Stimulated activated CD8-positive, alpha-beta memory T cell treated with anti-CD3 and anti-CD28 coated beads, Interleukin-15, amount 100 ng/mL, for 1 hour (primary cell): ENCODE data around the gene SLFN5.
A peak's percentile ranks its signal among the peaks of the same experiment; 100 is the strongest.
"Not testable (repeated sequence)": the region's sequence is repeated elsewhere in the genome, so short reads cannot be mapped to it uniquely, and the experiment has no call there.

Experiments used
- DNase-seq: peaks from one replicate; pipeline ENCODE4 v3.0.0-alpha.2; 2020; ENCODE audit warnings: low read depth

Gene SLFN5

GRCh38 chr17:35291802-35292201 lies 48.9 kb downstream of the SLFN5 start:
- DNase-seq, result no peak

GRCh38 chr17:35293151-35293847 lies 50.4 kb downstream of the SLFN5 start:
- no peak for DNase-seq

GRCh38 chr17:35294756-35295155 lies 51.9 kb downstream of the SLFN5 start:
- no peak for DNase-seq

GRCh38 chr17:35295686-35296085 lies 52.8 kb downstream of the SLFN5 start:
- no peak for DNase-seq

- DNase-seq, result no peak
Measured at GRCh38 chr17:35297666-35298065, 54.8 kb downstream of the SLFN5 start.

DNA sequence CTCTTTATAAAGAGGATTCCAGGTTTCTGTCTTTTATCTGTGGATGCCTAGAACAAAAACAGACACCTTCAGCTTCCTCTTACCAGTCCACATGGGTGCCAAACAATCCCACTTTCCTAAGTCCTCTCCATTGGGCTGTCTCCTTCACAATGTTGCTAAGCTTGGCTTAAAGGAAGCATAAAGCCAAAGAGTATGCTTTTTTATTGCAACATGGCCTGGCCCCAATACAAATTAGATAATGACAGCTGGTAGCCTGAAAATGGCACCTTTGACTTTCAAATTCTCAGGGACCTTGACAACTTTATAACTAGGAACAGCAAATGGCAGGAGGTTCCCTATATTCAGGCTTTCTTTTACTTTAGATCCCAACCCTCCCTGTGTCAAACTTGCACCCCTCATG lies 55.8 kb downstream of the SLFN5 start:
- no peak for DNase-seq

DNA sequence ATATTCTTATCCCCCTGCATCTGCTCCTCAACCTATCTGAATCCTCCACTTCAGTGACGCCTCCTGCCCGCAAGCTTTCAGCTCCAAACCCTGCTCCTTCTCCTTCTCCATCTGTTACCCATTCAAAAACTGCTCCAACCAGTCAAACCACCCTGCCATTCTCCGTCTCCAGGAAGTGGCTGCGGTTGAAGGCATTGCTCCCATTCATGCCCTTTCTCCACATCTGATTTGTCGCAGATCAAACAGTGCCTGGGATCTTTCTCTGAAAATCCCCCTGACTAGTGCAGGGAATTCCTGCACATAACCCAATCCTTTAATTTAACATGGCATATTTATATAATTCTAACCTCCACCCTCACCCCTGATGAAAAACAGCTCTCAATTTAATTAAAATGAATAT lies 56.3 kb downstream of the SLFN5 start:
- no peak for DNase-seq

DNA sequence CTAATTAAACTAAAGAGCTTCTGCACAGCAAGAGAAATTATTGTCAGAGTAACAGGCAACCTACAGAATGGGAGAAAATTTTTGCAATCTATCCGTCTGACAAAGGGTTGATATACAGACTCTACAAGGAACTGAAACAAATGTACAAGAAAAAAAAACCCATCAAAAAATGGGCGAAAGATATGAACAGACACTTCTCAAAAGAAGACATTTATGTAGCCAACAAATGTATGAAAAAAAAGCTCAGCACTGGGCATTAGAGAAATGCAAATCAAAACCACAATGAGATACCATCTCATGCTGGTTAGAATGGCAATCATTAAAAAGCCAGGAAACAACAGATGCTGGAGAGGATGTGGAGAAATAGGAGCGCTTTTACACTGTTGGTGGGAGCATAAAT lies 66.5 kb downstream of the SLFN5 start:
- not testable (repeated sequence) for DNase-seq

DNA sequence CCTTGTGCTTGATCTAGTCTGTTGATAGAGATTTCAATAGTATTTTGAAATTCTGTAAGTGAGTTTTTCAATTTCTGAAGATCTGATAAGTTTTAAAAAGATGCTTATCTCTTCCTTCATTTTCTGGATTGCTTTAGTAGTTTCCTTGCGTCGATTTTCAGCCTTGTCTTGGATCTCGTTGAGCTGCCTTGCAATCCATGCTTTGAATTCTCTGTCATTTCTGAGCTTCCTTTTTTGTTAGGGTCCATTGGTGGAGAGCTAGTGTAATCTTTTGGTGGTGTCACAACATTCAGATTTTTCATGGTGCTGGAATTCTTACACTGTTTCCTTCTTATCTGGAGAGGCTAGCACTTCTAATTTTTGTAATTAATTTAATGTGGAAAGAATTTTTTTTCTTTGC lies 69.5 kb downstream of the SLFN5 start:
- DNase-seq, result no peak

DNA sequence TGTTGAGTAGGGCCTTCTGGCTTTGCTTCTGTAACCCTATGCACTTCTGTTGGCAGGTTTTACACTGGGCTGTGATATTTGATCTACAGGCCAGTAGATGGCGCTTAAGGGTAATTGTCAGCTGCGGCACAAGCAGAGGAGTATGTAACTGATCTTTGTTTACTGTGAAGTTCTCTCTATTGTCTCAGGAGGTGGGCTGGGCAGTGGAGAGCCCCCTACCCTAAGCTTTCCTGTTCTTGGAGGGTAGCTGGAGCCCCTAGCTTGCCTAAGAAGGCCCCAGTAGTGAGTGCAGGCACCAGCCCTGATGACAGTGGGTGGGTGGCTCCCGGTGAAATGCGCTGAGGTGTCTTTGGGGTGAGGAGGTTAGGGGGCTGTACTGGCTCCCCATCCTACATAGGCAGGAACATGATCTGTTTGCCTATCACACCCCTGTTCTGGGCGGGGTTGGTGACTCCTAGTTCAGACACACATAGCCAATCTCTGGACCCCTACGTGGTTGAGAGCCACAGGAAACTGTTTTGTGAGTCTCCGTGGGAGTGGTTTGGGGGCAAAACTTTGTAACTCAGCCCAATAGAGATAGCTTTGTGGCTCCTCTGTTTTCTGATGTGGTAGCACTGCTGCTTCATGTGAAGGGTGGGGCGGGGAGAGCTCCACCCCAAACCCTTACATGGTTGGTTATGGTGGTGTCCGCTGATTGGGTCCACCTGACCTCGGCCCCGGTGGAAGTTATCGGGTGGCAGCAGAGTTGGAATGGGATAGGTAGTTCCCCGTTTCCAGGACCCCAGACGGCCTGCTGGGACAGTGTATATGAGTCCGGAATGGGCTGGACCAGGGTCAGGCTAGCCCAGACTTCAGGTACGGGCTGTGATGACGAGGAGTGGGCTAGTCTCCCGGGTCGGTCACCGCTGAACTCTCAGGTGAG lies 70.2 kb downstream of the SLFN5 start:
- DNase-seq, result peak; percentile 70

DNA sequence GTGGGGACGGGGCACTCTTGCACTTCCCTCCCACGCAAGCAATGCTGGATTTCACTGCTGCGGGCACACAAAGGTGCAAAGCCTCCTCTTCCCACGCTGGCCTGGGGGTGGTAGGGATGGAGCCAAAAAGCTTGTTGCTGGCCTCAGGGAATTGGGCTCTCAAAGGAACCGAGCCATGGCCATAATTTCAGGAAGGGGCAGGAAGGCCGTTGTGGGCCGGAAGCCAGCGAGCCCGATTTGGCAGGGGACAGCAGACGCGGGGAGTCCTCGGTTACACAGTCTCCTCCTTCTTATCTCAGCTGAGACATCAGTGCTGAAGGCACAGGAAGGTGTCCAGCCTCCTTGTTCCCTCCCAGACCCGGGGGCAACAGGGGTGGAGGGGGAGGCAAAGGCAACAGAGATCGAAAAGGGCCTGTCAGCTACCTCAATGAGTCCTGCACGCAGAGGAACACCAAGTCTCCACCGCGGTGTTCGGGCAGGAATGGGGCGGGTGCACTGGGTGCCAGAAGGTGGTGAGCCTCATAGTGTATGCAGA lies 71.1 kb downstream of the SLFN5 start:
- no peak for DNase-seq

- DNase-seq, result no peak
Measured at GRCh38 chr17:35314415-35315216, 71.7 kb downstream of the SLFN5 start.

DNA sequence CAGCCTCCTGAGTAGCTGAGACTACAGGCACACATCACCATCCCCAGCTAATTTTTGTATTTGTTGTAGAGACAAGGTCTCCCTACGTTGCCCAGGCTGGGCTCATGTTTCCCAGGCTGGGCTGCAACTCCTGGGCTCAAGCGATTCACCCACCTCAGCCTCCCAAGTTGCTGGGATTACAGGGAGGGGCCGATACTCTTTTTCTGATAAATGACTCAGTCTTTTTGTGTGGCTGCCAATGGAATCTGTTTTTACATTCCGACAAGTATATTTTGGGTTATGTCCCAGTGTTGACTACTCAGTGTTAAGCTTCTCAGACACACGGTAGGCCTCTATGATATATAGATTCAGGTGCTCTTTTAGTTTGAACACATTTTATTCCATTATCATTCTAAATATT lies 72.4 kb downstream of the SLFN5 start:
- DNase-seq, result no peak

DNA sequence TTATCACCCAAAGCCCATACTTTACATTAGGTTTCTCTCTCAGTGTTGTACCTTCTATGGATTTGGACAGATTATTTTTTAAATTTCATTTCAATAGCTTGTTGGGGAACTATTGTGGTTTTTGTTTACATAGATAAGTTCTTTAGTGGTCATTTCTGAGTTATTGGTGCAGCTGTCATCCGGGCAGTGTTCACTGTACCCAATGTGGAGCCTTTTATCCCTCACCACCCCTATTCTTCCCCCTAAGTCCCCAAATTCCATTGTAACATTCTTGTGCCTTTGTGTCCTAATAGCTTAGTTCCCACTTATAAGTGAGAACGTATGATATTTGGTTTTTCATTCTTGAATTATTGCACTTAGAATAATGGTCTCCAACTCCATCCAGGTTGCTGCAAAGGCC lies 73.1 kb downstream of the SLFN5 start:
- DNase-seq, result no peak

GRCh38 chr17:35322749-35323148 lies 79.9 kb downstream of the SLFN5 start:
- no peak for DNase-seq
